PFSK-1 (cell line): ENCODE results near the gene RHBDD2.

Source experiments
- FOXP2 ChIP-seq: optimal IDR thresholded peaks from 2 replicates; pipeline ENCODE3; 2011; ENCODE audit warnings: borderline replicate concordance, control low read depth, inconsistent platforms; ENCODE audit not compliant: insufficient read depth; ENCODE audit errors: extremely low read length, extremely low read depth
- POLR2AphosphoS5 ChIP-seq: IDR thresholded peaks from 2 replicates; pipeline ENCODE4 v1.6.1; 2012; ENCODE audit warnings: low read depth, mild to moderate bottlenecking, control low read depth, low read length, moderate library complexity
- SIN3A ChIP-seq: IDR thresholded peaks from 2 replicates; pipeline ENCODE4 v1.6.1; 2012; ENCODE audit warnings: mild to moderate bottlenecking, low read length, moderate library complexity, borderline replicate concordance; ENCODE audit not compliant: insufficient read depth
- TAF1 ChIP-seq: IDR thresholded peaks from 2 replicates; pipeline ENCODE4 v1.6.1; 2012; ENCODE audit warnings: low read length, control low read depth, borderline replicate concordance; ENCODE audit not compliant: insufficient read depth
- TF ChIP-seq, protein P1 (sequence below), 2 experiments: IDR thresholded peaks; 2 replicates each; pipeline versions ENCODE4 v1.6.1 to v1.8.0; 2011 to 2012; ENCODE audit warnings: low read depth in 2 of 2, low read length in 2 of 2, control low read depth in 1 of 2, inconsistent platforms in 1 of 2, mild to moderate bottlenecking in 1 of 2, moderate library complexity in 1 of 2; ENCODE audit not compliant: insufficient read depth in 1 of 2

Gene RHBDD2

GRCh38 chr7:75880242-75880641 is 1.4 kb downstream of the RHBDD2 start:
- TF ChIP-seq POLR2AphosphoS5 = no peak
- no peak for TF ChIP-seq FOXP2
- TF ChIP-seq TAF1 = no peak
- no peak for TF ChIP-seq SIN3A
- TF ChIP-seq, protein P1, sequence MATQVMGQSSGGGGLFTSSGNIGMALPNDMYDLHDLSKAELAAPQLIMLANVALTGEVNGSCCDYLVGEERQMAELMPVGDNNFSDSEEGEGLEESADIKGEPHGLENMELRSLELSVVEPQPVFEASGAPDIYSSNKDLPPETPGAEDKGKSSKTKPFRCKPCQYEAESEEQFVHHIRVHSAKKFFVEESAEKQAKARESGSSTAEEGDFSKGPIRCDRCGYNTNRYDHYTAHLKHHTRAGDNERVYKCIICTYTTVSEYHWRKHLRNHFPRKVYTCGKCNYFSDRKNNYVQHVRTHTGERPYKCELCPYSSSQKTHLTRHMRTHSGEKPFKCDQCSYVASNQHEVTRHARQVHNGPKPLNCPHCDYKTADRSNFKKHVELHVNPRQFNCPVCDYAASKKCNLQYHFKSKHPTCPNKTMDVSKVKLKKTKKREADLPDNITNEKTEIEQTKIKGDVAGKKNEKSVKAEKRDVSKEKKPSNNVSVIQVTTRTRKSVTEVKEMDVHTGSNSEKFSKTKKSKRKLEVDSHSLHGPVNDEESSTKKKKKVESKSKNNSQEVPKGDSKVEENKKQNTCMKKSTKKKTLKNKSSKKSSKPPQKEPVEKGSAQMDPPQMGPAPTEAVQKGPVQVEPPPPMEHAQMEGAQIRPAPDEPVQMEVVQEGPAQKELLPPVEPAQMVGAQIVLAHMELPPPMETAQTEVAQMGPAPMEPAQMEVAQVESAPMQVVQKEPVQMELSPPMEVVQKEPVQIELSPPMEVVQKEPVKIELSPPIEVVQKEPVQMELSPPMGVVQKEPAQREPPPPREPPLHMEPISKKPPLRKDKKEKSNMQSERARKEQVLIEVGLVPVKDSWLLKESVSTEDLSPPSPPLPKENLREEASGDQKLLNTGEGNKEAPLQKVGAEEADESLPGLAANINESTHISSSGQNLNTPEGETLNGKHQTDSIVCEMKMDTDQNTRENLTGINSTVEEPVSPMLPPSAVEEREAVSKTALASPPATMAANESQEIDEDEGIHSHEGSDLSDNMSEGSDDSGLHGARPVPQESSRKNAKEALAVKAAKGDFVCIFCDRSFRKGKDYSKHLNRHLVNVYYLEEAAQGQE (IDR thresholded peaks at IDR 0.05; ENCODE audit: insufficient read depth in 1 of 2, low read depth in 2 of 2, low read length in 2 of 2) = no peak

GRCh38 chr7:75881436-75882095 is 2.7 kb downstream of the RHBDD2 start:
- TF ChIP-seq TAF1 (no peak), POLR2AphosphoS5 (no peak), FOXP2 (no peak), SIN3A (no peak)
- TF ChIP-seq, protein P1 (IDR thresholded peaks at IDR 0.05; ENCODE audit: insufficient read depth in 1 of 2, low read depth in 2 of 2, low read length in 2 of 2) = no peak

DNA sequence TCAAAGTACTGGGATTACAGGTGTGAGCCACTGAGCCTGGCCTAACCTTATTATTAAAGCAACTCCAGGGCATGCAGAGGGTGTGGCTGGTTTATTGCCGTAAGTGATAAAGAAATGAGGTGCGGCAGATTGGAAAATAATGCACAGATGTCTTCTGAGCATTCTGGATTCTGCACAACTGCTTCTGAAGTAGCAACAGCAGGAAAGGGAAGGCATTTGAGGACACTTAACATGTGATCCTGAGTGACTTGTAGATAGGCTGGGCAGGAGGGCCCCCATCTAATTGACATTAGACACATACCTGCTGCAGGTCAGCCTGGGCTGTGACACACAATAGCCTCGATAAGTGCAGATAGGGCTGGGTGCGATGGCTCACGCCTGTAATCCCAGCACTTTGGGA is 5.6 kb downstream of the RHBDD2 start:
- TF ChIP-seq, protein P1 (IDR thresholded peaks at IDR 0.05; ENCODE audit: insufficient read depth in 1 of 2, low read depth in 2 of 2, low read length in 2 of 2) = no peak
- TF ChIP-seq POLR2AphosphoS5 = no peak
- no peak for TF ChIP-seq FOXP2
- no peak for TF ChIP-seq SIN3A
- TF ChIP-seq TAF1 = no peak

DNA sequence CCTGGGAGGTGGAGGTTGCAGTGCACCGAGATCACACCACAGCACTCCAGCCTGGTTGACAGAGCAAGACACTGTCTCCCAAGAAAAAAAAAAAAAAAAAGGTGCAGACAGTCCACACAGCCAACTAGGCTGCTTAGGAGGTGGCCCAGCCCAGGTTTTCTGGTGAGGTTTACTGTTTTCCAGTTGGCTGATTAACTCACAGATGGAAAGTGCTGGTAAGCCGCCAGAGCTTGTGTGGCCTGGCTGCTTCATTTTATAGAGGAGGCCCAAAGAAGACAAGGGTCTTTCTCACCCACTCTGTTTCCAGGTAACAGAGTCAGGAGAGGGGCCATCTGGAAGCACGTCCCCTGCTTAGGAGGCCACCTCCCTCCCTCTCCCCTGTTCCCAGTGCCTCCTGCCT is 6.2 kb downstream of the RHBDD2 start:
- TF ChIP-seq FOXP2 (no peak), TAF1 (no peak), POLR2AphosphoS5 (no peak), SIN3A (no peak)
- TF ChIP-seq, protein P1 (IDR thresholded peaks at IDR 0.05; ENCODE audit: insufficient read depth in 1 of 2, low read depth in 2 of 2, low read length in 2 of 2) = no peak
